Measurements from ENCODE around the gene TDRD10. TPM values are rescaled to one million over a fixed set of nuclear protein-coding genes. Genes with fewer than 3 reads are reported as not detected.

TDRD10 gene
- total RNA-seq, 1 donor from 2014 or later: not detected

DNA sequence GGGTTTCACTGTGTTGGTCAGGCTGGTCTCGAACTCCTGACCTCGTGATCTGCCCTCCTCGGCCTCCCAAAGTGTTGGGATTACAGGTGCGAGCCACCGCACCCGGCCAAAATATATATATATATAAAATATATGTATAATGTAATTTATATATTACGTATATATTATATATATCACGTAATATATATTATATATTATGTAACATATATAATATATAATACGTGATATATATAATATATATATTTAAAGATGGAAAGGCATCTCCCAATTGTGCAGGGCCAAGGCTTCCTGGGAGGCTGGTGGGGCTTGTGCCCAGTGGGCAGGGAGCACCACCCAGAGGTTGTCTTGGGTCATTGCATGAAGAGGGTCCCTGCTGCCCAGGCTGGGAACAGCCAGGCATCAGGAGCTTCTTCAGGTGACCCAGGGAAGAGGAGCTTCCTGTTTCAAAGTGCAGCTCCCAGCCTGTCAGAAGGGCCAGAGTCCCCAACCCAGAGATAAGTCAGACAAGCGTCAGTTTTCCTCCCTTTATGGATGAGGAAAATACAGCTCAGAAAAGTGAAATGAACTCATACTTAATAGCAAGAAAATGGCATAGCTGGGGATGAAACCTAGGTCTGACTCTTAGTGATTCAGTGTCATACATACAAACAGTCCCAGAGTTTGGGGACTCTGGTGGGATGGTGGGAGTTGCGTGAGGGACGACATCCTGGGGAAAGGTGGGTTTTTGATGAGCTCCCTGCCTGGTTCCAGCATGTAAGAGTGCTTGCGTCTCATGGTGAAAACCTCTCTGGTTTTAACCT, 44.4 kb downstream of the TDRD10 start:
- H3K4me1 Mint-ChIP-seq (ENCODE audit: low read depth, unreplicated experiment): peaks cover 1% of the 10 kb centered on the region
- peaks cover 3% of the 10 kb centered on the region for H3K9me3 Mint-ChIP-seq (ENCODE audit: unreplicated experiment)
- no peak overlapping the region for H3K27ac Mint-ChIP-seq (ENCODE audit: unreplicated experiment)
- peak; percentile 79 for DNase-seq
- H3K36me3 Mint-ChIP-seq (ENCODE audit: unreplicated experiment): no peaks in the 10 kb centered on the region
- TF ChIP-seq, protein P1, sequence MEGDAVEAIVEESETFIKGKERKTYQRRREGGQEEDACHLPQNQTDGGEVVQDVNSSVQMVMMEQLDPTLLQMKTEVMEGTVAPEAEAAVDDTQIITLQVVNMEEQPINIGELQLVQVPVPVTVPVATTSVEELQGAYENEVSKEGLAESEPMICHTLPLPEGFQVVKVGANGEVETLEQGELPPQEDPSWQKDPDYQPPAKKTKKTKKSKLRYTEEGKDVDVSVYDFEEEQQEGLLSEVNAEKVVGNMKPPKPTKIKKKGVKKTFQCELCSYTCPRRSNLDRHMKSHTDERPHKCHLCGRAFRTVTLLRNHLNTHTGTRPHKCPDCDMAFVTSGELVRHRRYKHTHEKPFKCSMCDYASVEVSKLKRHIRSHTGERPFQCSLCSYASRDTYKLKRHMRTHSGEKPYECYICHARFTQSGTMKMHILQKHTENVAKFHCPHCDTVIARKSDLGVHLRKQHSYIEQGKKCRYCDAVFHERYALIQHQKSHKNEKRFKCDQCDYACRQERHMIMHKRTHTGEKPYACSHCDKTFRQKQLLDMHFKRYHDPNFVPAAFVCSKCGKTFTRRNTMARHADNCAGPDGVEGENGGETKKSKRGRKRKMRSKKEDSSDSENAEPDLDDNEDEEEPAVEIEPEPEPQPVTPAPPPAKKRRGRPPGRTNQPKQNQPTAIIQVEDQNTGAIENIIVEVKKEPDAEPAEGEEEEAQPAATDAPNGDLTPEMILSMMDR (IDR thresholded peaks at IDR 0.05; ENCODE audit: partially characterized antibody, unreplicated experiment): peak; percentile 65
- H3K27me3 Mint-ChIP-seq (ENCODE audit: unreplicated experiment): peaks cover 4% of the 10 kb centered on the region
- no peak overlapping the region for H3K4me3 Mint-ChIP-seq (ENCODE audit: unreplicated experiment)

DNA sequence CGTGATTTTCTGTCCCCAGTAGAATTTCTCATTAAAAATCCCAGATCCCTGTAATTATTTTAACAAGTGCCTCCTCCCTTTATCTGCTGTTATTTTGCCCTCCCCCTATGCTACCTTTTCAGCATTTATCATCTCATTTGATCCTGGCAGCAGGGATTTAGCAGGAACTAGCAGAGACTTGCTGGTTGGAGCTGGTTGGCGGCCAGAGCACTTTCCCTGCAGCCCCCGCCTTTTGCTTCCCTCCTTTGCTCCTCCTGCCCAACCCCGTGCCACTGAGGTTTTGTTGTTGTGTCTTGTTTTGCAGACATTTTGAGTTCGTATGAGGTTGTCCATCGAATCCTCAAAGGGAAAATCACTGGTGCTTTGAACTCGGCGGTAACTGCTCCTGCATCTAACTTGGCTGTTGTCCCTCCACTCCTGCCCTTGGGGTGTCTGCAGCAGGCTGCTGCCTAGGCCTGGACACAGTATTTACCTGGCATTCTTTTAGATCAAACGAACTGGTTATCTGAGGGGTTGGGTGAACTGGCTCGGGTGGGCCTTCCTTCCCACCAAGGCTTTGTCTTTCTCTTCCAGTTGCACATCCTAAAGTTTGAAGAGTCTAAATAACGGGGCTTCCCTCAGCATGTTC, 45.2 kb downstream of the TDRD10 start:
- Mint-ChIP-seq H3K36me3 (ENCODE audit: unreplicated experiment) (no peaks in the 10 kb centered on the region), H3K4me1 (ENCODE audit: low read depth, unreplicated experiment) (peaks cover 1% of the 10 kb centered on the region), H3K9me3 (ENCODE audit: unreplicated experiment) (peaks cover 3% of the 10 kb centered on the region), H3K27me3 (ENCODE audit: unreplicated experiment) (peaks cover 2% of the 10 kb centered on the region), H3K27ac (ENCODE audit: unreplicated experiment) (no peak overlapping the region), H3K4me3 (ENCODE audit: unreplicated experiment) (no peak overlapping the region)
- DNase-seq: no peak
- TF ChIP-seq, protein P1 (IDR thresholded peaks at IDR 0.05; ENCODE audit: partially characterized antibody, unreplicated experiment): no peak

DNA sequence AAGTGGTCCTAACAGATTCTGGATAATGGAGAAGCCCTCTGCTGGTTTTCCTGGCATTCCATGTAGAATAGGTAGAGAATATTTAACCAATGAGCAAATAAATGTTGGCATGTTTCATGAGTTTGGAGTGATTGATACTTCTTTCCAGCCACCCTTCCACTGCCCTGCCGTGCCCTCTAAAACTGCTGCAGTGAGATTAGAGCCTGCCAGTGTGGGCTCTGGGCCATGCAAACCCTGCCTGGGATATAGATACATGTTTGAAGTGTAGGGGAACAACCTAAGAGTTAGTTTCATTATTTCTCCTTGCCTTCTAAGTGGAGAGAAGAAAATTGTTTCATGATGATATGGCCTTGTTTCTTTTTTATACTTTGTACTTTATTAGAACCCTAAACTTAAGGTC, 46.0 kb downstream of the TDRD10 start:
- Mint-ChIP-seq H3K36me3 (ENCODE audit: unreplicated experiment) (no peaks in the 10 kb centered on the region), H3K27ac (ENCODE audit: unreplicated experiment) (no peak overlapping the region), H3K27me3 (ENCODE audit: unreplicated experiment) (peaks cover 2% of the 10 kb centered on the region), H3K9me3 (ENCODE audit: unreplicated experiment) (peaks cover 3% of the 10 kb centered on the region), H3K4me3 (ENCODE audit: unreplicated experiment) (no peak overlapping the region), H3K4me1 (ENCODE audit: low read depth, unreplicated experiment) (peaks cover 1% of the 10 kb centered on the region)
- DNase-seq: no peak
- TF ChIP-seq, protein P1 (IDR thresholded peaks at IDR 0.05; ENCODE audit: partially characterized antibody, unreplicated experiment): no peak

DNA sequence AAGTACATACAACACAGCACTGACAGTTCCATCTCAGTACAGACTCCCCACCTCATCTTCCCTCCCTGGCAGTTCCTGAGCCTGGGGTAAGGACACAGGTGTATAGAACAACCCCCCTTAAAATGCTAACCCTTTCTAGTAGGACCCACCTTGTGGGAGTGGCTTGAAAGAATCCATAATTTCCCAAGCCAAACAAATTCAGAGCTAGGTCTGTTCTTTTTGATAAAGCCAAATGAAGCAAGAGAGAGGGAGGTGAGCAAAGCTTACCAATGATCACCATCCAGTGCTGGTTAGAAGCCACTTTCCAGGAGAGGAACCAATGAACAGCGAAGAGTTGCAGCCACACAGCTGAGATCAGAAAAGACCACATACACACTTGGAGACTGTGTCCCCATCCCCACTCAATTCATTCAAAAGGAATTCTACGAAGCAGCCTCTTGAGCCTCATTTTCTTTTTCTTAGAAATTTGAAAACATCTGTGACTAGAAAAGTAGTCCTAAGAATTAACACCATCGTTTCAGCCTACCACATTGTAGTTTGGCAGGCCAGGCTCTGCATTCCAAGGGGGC, 47.3 kb downstream of the TDRD10 start:
- Mint-ChIP-seq H3K9me3 (ENCODE audit: unreplicated experiment) (peaks cover 3% of the 10 kb centered on the region), H3K27ac (ENCODE audit: unreplicated experiment) (no peak overlapping the region), H3K4me1 (ENCODE audit: low read depth, unreplicated experiment) (peaks cover 1% of the 10 kb centered on the region), H3K4me3 (ENCODE audit: unreplicated experiment) (no peak overlapping the region), H3K36me3 (ENCODE audit: unreplicated experiment) (no peaks in the 10 kb centered on the region), H3K27me3 (ENCODE audit: unreplicated experiment) (peaks cover 2% of the 10 kb centered on the region)
- TF ChIP-seq, protein P1 (IDR thresholded peaks at IDR 0.05; ENCODE audit: partially characterized antibody, unreplicated experiment): no peak
- no peak for DNase-seq

DNA sequence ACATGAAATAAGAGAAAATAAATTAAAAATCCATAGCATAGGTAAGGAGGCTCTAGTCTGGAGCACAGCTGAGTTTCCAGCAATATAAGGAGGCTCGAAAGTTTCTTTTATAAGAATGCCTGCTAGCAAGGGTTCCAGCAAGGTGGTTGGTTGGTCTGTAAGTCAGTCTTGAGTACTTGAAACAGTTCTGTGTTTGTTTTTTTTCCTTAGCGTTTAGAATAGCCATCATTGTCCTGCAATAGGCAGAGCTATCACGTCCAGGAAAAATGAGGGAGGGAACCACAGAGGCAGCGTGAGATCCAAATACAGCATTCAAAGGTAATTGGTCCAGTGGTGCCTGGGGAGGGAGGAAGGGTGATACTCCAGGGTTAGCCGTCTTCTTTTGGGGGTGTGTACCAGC, 48.1 kb downstream of the TDRD10 start:
- Mint-ChIP-seq H3K27me3 (ENCODE audit: unreplicated experiment) (peaks cover 2% of the 10 kb centered on the region), H3K4me3 (ENCODE audit: unreplicated experiment) (no peak overlapping the region), H3K36me3 (ENCODE audit: unreplicated experiment) (no peaks in the 10 kb centered on the region), H3K4me1 (ENCODE audit: low read depth, unreplicated experiment) (peaks cover 1% of the 10 kb centered on the region), H3K9me3 (ENCODE audit: unreplicated experiment) (no peaks in the 10 kb centered on the region), H3K27ac (ENCODE audit: unreplicated experiment) (no peak overlapping the region)
- TF ChIP-seq, protein P1 (IDR thresholded peaks at IDR 0.05; ENCODE audit: partially characterized antibody, unreplicated experiment): no peak
- DNase-seq: no peak

All from glutamatergic neuron (in vitro differentiated cells).